ENCODE results near the gene PTPN14.

The PTPN14 gene

GRCh38 chr1:214545293-214545692, 6.1 kb downstream of the PTPN14 start (continued):
- TF ChIP-seq ZNF280C (tag by site-specific recombination; IDR thresholded peaks at IDR 0.05) (no peak), ZBTB6 (tag by site-specific recombination; IDR thresholded peaks at IDR 0.05) (no peak), IKZF3 (tag by site-specific recombination; IDR thresholded peaks at IDR 0.05) (peak; percentile 43; the same call in 1 of the 2 replicates), ELK4 (IDR thresholded peaks at IDR 0.05; ENCODE audit: borderline replicate concordance, low read depth, low read length) (no peak), KLF9 (tag by site-specific recombination; IDR thresholded peaks at IDR 0.05; ENCODE audit: low read depth) (no peak), KLF1 (tag by site-specific recombination; IDR thresholded peaks at IDR 0.05) (no peak), ZNF366 (tag by site-specific recombination; conservative IDR thresholded peaks at IDR 0.05) (no peak), ZNF302 (tag by site-specific recombination; IDR thresholded peaks at IDR 0.05; ENCODE audit: low read depth) (no peak), ZNF354C (tag by site-specific recombination; IDR thresholded peaks at IDR 0.05; ENCODE audit: borderline replicate concordance, low read depth) (no peak), ZNF596 (tag by site-specific recombination; IDR thresholded peaks at IDR 0.05) (no peak), PRDM10 (tag by site-specific recombination; IDR thresholded peaks at IDR 0.05) (0 out of 2 replicates have a peak, but pooled peaks have one; percentile 36), ZBTB49 (tag by site-specific recombination; IDR thresholded peaks at IDR 0.05; ENCODE audit: low read depth) (no peak), ZNF112 (tag by site-specific recombination; IDR thresholded peaks at IDR 0.05) (no peak), ZSCAN23 (tag by site-specific recombination; IDR thresholded peaks at IDR 0.05) (no peak), TRIM28 (IDR thresholded peaks at IDR 0.05; ENCODE audit: borderline replicate concordance, low read length) (no peak), ZNF394 (tag by site-specific recombination; IDR thresholded peaks at IDR 0.05; ENCODE audit: borderline replicate concordance) (no peak)

- TF ChIP-seq ZNF366 (tag by site-specific recombination; conservative IDR thresholded peaks at IDR 0.05) (peak; percentile 63; the same call in 1 of the 2 replicates), TCF7L2 (IDR thresholded peaks at IDR 0.05; ENCODE audit: borderline replicate concordance, low read depth, low read length) (no peak), PRDM1 (tag by site-specific recombination; IDR thresholded peaks at IDR 0.05) (peak; percentile 39; the same call in 1 of the 2 replicates)
- Histone ChIP-seq H3K36me3 (ENCODE audit: control insufficient read depth in 2 of 2, insufficient read depth in 1 of 2, low read length in 2 of 2) (no peaks in the 10 kb centered on the region), H3K9me3 (ENCODE audit: control insufficient read depth, insufficient read depth, low read depth, low read length) (no peaks in the 10 kb centered on the region), H3K4me1 (ENCODE audit: control insufficient read depth, insufficient read depth, low read length) (peaks cover 23% of the 10 kb centered on the region), H3K4me3 (ENCODE audit: low read depth, low read length) (no peak overlapping the region), H3K27ac (ENCODE audit: extremely low read depth, low read depth, low read length) (no peak overlapping the region)
- CTCF ChIA-PET, result interaction anchor here (0.6 kb wide), 1 partner anchor 24 kb away, joined by 4 read pairs; no protein-coding TSS in a partner anchor
- POLR2A ChIA-PET, result no interaction called here
Observed at GRCh38 chr1:214544791-214545190, 6.6 kb downstream of the PTPN14 start.

Data from HEK293 (cell line).